Mesenchymal stem cell (in vitro differentiated cells and primary cell): ENCODE results near the gene ENPP1. TPM values are rescaled to one million over a fixed set of nuclear protein-coding genes. Genes with fewer than 3 reads are reported as not detected.

Experiments
- DNase-seq: peaks from one replicate; pipeline ENCODE4 v3.0.0-alpha.2; 2013
- H2AFZ ChIP-seq: one replicate; pipeline ENCODE4 v1.6.1; 2013; ENCODE audit warnings: low read depth, mild to moderate bottlenecking, control low read depth, inconsistent platforms, low read length, moderate library complexity
- H2AK5ac ChIP-seq: 2 replicates; pipeline ENCODE4 v1.6.1; 2013; ENCODE audit warnings: low read length, moderate library complexity, mild to moderate bottlenecking, inconsistent platforms; ENCODE audit not compliant: severe bottlenecking
- H2BK120ac ChIP-seq: one replicate; pipeline ENCODE4 v1.6.1; 2013; ENCODE audit warnings: low read depth, mild to moderate bottlenecking, inconsistent platforms, low read length, moderate library complexity
- H2BK12ac ChIP-seq, 2 experiments: one replicate each; pipeline ENCODE4 v1.6.1; 2013; ENCODE audit warnings: inconsistent platforms in 2 of 2, low read length in 2 of 2, mild to moderate bottlenecking in 2 of 2, moderate library complexity in 2 of 2, control low read depth in 1 of 2
- H2BK15ac ChIP-seq: one replicate; pipeline ENCODE4 v1.6.1; 2013; ENCODE audit warnings: mild to moderate bottlenecking, low read depth, inconsistent platforms; ENCODE audit not compliant: poor library complexity, severe bottlenecking
- H2BK5ac ChIP-seq: 2 replicates; pipeline ENCODE4 v1.6.1; 2013; ENCODE audit warnings: low read depth, mild to moderate bottlenecking, low read length, control low read depth, inconsistent platforms; ENCODE audit not compliant: poor library complexity, severe bottlenecking
- H3K14ac ChIP-seq, 2 experiments: one replicate each; pipeline ENCODE4 v1.6.1; 2013; ENCODE audit warnings: inconsistent platforms in 2 of 2, low read length in 2 of 2, control low read depth in 1 of 2, mild to moderate bottlenecking in 1 of 2, moderate library complexity in 1 of 2
- H3K18ac ChIP-seq, 2 experiments: one replicate each; pipeline ENCODE4 v1.6.1; 2013; ENCODE audit warnings: inconsistent platforms in 2 of 2, low read length in 2 of 2, control low read depth in 1 of 2, low read depth in 1 of 2, mild to moderate bottlenecking in 1 of 2
- H3K23ac ChIP-seq, 2 experiments: one replicate each; pipeline ENCODE4 v1.6.1; 2013; ENCODE audit warnings: inconsistent platforms in 2 of 2, low read length in 2 of 2, mild to moderate bottlenecking in 2 of 2, moderate library complexity in 2 of 2, control low read depth in 1 of 2
- H3K27ac ChIP-seq: 2 replicates; pipeline ENCODE4 v1.5.1; 2013; ENCODE audit warnings: mild to moderate bottlenecking, moderate library complexity, low read length, control low read depth, inconsistent platforms; ENCODE audit not compliant: poor library complexity, severe bottlenecking
- H3K27me3 ChIP-seq, 2 experiments: 2 replicates each; pipeline versions ENCODE4 v1.6.1 to v1.7.0; 2013; ENCODE audit warnings: low read length in 2 of 2, mild to moderate bottlenecking in 2 of 2, moderate library complexity in 2 of 2, control low read depth in 1 of 2, inconsistent platforms in 1 of 2; ENCODE audit not compliant: control insufficient read depth in 1 of 2, insufficient read depth in 1 of 2
- H3K36me3 ChIP-seq, 2 experiments: 2 replicates each; pipeline versions ENCODE4 v1.6.1 to v1.7.0; 2013; ENCODE audit warnings: low read length in 2 of 2, control low read depth in 1 of 2, inconsistent platforms in 1 of 2, low read depth in 1 of 2, mild to moderate bottlenecking in 1 of 2; ENCODE audit not compliant: insufficient read depth in 2 of 2, control insufficient read depth in 1 of 2
- H3K4ac ChIP-seq, 2 experiments: one replicate each; pipeline ENCODE4 v1.6.1; 2013; ENCODE audit warnings: inconsistent platforms in 2 of 2, low read length in 2 of 2, mild to moderate bottlenecking in 2 of 2, moderate library complexity in 2 of 2, control low read depth in 1 of 2, low read depth in 1 of 2
- H3K4me1 ChIP-seq: 2 replicates; pipeline ENCODE4 v1.6.1; 2013; ENCODE audit warnings: low read depth, low read length, control low read depth; ENCODE audit not compliant: control insufficient read depth, insufficient read depth
- H3K4me2 ChIP-seq: 2 replicates; pipeline ENCODE4 v1.6.1; 2013; ENCODE audit warnings: low read length, mild to moderate bottlenecking, inconsistent platforms; ENCODE audit not compliant: poor library complexity, severe bottlenecking
- H3K4me3 ChIP-seq, 2 experiments: 2 replicates each; pipeline versions ENCODE4 v1.5.1 to v1.7.0; 2013; ENCODE audit warnings: low read length in 2 of 2, mild to moderate bottlenecking in 2 of 2, control low read depth in 1 of 2, low read depth in 1 of 2; ENCODE audit not compliant: insufficient read depth in 1 of 2
- H3K79me1 ChIP-seq: replicated peaks from 2 replicates; pipeline ENCODE4 v1.6.1; 2013; ENCODE audit warnings: mild to moderate bottlenecking, control low read depth, low read length, inconsistent platforms; ENCODE audit not compliant: poor library complexity, severe bottlenecking
- H3K9ac ChIP-seq: 2 replicates; pipeline ENCODE4 v1.7.0; 2013; ENCODE audit warnings: mild to moderate bottlenecking, low read length, moderate library complexity
- H3K9me3 ChIP-seq: 2 replicates; pipeline ENCODE4 v1.7.0; 2013; ENCODE audit warnings: mild to moderate bottlenecking, low read length; ENCODE audit not compliant: control insufficient read depth
- H4K8ac ChIP-seq: one replicate; pipeline ENCODE4 v1.6.1; 2013; ENCODE audit warnings: inconsistent platforms, mild to moderate bottlenecking, low read length, moderate library complexity
- H4K91ac ChIP-seq: one replicate; pipeline ENCODE4 v1.6.1; 2013; ENCODE audit warnings: mild to moderate bottlenecking, low read length, inconsistent platforms
- WGBS: methylation state at CpG from one replicate; pipeline ENCODE4 v1.1.7; 2013; ENCODE audit warnings: mixed read lengths; 5-methylcytosine and 5-hydroxymethylcytosine counted together
- polyA plus RNA-seq, 2 experiments: library from polyadenylated mRNA; stranded (reverse); fragments of 200-250 nt; gene quantifications; one replicate each; pipeline ENCODE4 v1.2.3, GENCODE V29; 2013

The ENPP1 gene
- polyA plus RNA-seq (2013, experiment 1 of 2): 2.5 TPM
- polyA plus RNA-seq (2013, experiment 2 of 2): 2.6 TPM

DNA sequence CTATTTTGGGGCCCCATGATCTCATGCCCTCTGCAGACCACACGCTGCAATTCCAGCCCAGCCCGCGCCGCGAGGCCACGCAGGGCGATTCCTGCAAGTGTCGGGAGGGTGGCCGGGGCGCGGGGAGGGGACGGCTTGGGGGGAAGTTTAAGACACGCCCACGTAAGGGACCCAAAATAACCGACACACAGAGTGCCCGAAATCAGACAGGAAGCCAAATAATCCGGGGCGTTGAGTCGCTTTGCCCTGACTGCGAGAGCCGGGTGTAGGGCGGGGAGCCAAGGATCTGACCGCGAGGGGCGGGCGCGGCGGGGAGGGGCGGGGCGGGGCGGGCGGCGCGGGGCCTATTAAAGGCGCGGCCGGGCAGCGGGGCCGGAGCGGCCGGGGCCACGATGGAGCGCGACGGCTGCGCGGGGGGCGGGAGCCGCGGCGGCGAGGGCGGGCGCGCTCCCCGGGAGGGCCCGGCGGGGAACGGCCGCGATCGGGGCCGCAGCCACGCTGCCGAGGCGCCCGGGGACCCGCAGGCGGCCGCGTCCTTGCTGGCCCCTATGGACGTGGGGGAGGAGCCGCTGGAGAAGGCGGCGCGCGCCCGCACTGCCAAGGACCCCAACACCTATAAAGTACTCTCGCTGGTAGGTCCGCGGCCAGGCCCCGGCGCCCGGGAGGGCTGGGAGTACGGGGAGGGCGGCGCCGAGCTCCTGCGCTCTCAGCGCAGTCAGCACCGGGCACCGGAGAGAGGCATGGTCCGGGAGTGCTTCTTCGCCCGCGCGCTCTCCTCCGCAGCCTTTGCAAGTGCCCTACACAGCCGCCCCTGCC lies at the start of gene ENPP1:
TSS of gene ENPP1 (plus strand) at position 377 of the 816 bp plus-strand sequence. CDS start at position 393, 16 bp downstream.
- peak; percentile 69 for DNase-seq
- Histone ChIP-seq H4K91ac (peak within 1 kb of the TSS; percentile 47), H2BK120ac (peak within 1 kb of the TSS; percentile 27), H4K8ac (peak within 1 kb of the TSS; percentile 12), H3K4ac (peak within 1 kb of the TSS in 1 of 2 experiments; percentile 58), H3K23ac (peak within 1 kb of the TSS in 1 of 2 experiments; percentile 89), H2BK5ac (no peak within 1 kb of the TSS), H3K36me3 (no peaks in the 10 kb centered on the region), H3K9ac (peak within 1 kb of the TSS; percentile 75), H3K27me3 (no peaks in the 10 kb centered on the region), H3K27ac (no peak within 1 kb of the TSS), H2BK15ac (peak within 1 kb of the TSS; percentile 80), H3K14ac (peak within 1 kb of the TSS in 1 of 2 experiments; percentile 87), H3K4me2 (peak within 1 kb of the TSS; percentile 97), H2BK12ac (peak within 1 kb of the TSS; percentile 18 to 63), H3K18ac (peak within 1 kb of the TSS; percentile 62 to 90), H3K9me3 (no peaks in the 10 kb centered on the region), H3K79me1 (peaks cover 2% of the 10 kb centered on the region), H3K4me1 (no peaks in the 10 kb centered on the region), H2AFZ (peak within 1 kb of the TSS; percentile 60), H2AK5ac (no peak within 1 kb of the TSS), H3K4me3 (peak within 1 kb of the TSS; percentile 80 to 87)
- 1% methylated on average over 42 of the region's 99 CpGs for WGBS

- H2BK5ac ChIP-seq: no peak overlapping the region
- H3K23ac ChIP-seq: no peak overlapping the region
- H4K8ac ChIP-seq: no peak overlapping the region
- H2AK5ac ChIP-seq: no peak overlapping the region
- peaks cover 14% of the 10 kb centered on the region for H3K9me3 ChIP-seq
- H3K14ac ChIP-seq: no peak overlapping the region
- H3K36me3 ChIP-seq: no peaks in the 10 kb centered on the region
- DNase-seq: no peak
- H3K4ac ChIP-seq: no peak overlapping the region
- no peak overlapping the region for H3K4me2 ChIP-seq
- no peak overlapping the region for H3K4me3 ChIP-seq
- no peaks in the 10 kb centered on the region for H3K79me1 ChIP-seq
- no peak overlapping the region for H2AFZ ChIP-seq
- 87% methylated on average over 3 of the region's 4 CpGs for WGBS
- H3K9ac ChIP-seq: no peak overlapping the region
- no peaks in the 10 kb centered on the region for H3K27me3 ChIP-seq
- no peak overlapping the region for H2BK120ac ChIP-seq
- H4K91ac ChIP-seq: no peak overlapping the region
- H2BK12ac ChIP-seq: no peak overlapping the region
- peaks cover 1% of the 10 kb centered on the region for H3K4me1 ChIP-seq
- no peak overlapping the region for H3K27ac ChIP-seq
- H3K18ac ChIP-seq: no peak overlapping the region
- no peak overlapping the region for H2BK15ac ChIP-seq
Observed at GRCh38 chr6:131758920-131759319, 48.9 kb upstream of the ENPP1 start.

DNA sequence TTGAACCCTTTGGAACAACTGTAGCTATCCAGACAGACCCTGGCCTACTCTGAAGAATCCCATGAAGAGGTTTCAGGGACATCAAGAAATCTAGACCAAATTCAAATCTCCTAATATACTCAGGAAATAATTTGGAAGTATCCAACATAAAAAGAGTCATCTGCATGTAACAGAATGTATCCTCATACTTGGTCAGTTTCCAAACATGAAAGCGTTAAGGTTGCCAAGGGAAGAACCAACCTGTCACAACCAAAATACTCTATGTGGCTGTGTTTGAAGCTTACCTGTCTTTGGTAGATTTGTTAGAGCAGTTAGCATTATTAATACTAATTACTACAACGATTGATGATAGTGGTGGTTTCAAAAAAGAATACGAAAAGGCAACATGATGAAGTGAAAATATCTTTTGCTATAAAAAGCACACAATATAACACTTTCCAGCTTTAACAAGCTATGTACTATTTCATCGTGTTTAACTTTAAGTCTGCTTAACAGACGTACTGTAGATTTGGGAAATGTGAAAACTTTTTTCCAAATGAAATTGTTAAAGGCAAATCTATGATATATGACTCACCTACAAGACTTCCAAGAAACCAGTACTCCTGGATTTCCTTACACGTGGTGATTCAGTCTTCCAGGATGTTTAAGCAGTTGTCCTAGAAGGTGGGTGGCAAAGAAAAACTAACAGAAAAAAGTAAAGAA lies 46.6 kb upstream of the ENPP1 start:
- H3K27me3 ChIP-seq: no peaks in the 10 kb centered on the region
- H2AK5ac ChIP-seq: no peak overlapping the region
- no peak overlapping the region for H2BK12ac ChIP-seq
- H3K4me3 ChIP-seq: no peak overlapping the region
- no peak for DNase-seq
- no CpG with 5 or more reads among the region's 6 CpGs for WGBS
- H3K79me1 ChIP-seq: no peaks in the 10 kb centered on the region
- no peak overlapping the region for H3K9ac ChIP-seq
- H2AFZ ChIP-seq: no peak overlapping the region
- H4K91ac ChIP-seq: no peak overlapping the region
- no peak overlapping the region for H2BK15ac ChIP-seq
- H2BK5ac ChIP-seq: no peak overlapping the region
- no peak overlapping the region for H3K4ac ChIP-seq
- no peak overlapping the region for H3K27ac ChIP-seq
- H3K23ac ChIP-seq: no peak overlapping the region
- no peaks in the 10 kb centered on the region for H3K9me3 ChIP-seq
- H3K4me2 ChIP-seq: no peak overlapping the region
- no peak overlapping the region for H2BK120ac ChIP-seq
- H3K14ac ChIP-seq: no peak overlapping the region
- no peaks in the 10 kb centered on the region for H3K36me3 ChIP-seq
- H3K18ac ChIP-seq: no peak overlapping the region
- H4K8ac ChIP-seq: no peak overlapping the region
- no peaks in the 10 kb centered on the region for H3K4me1 ChIP-seq

GRCh38 chr6:131761762-131762067 lies 46.1 kb upstream of the ENPP1 start:
- H2AFZ ChIP-seq: no peak overlapping the region
- no peak overlapping the region for H3K4me3 ChIP-seq
- no peaks in the 10 kb centered on the region for H3K36me3 ChIP-seq
- WGBS: 80% methylated on average over 1 of the region's 1 CpG
- no peaks in the 10 kb centered on the region for H3K79me1 ChIP-seq
- H4K91ac ChIP-seq: no peak overlapping the region
- H3K18ac ChIP-seq: peak overlapping the region in 1 of 2 experiments; percentile 66
- DNase-seq: no peak
- H3K4me2 ChIP-seq: no peak overlapping the region
- no peak overlapping the region for H3K9ac ChIP-seq
- no peak overlapping the region for H3K27ac ChIP-seq
- no peak overlapping the region for H2BK12ac ChIP-seq
- H3K9me3 ChIP-seq: no peaks in the 10 kb centered on the region
- H4K8ac ChIP-seq: no peak overlapping the region
- no peak overlapping the region for H3K4ac ChIP-seq
- H2BK5ac ChIP-seq: no peak overlapping the region
- no peaks in the 10 kb centered on the region for H3K27me3 ChIP-seq
- no peak overlapping the region for H3K14ac ChIP-seq
- H2AK5ac ChIP-seq: no peak overlapping the region
- H3K4me1 ChIP-seq: no peaks in the 10 kb centered on the region
- H3K23ac ChIP-seq: no peak overlapping the region
- H2BK120ac ChIP-seq: no peak overlapping the region
- no peak overlapping the region for H2BK15ac ChIP-seq
